GM12874 (cell line): Measurements from ENCODE around the gene FOXJ3.

ENCODE experiments used
- CTCF ChIP-seq: IDR thresholded peaks from 2 replicates; pipeline ENCODE4 v1.5.1; 2011; ENCODE audit warnings: low read depth, mild to moderate bottlenecking, control low read depth, low read length, moderate library complexity; ENCODE audit not compliant: insufficient read depth

The FOXJ3 gene

DNA sequence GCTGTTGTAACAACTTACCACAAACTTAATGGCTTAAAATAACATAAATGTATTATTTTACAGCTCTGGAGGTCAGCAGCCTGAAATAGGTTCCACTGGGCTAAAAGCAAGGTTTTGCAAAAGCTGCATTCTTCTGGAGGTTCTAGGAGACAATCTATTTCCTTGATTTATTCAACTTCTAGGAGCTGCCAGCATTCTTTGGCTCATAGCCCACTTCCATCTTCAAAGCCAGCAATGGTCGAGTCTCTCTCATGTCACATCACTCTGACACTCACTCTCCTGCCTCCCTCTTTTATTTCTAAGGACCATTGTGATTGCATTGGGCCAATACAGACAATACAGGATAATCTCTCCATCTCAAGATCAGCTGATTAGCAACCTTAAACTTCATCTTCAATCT, 15.1 kb upstream of the FOXJ3 start:
- no peak for TF ChIP-seq CTCF

DNA sequence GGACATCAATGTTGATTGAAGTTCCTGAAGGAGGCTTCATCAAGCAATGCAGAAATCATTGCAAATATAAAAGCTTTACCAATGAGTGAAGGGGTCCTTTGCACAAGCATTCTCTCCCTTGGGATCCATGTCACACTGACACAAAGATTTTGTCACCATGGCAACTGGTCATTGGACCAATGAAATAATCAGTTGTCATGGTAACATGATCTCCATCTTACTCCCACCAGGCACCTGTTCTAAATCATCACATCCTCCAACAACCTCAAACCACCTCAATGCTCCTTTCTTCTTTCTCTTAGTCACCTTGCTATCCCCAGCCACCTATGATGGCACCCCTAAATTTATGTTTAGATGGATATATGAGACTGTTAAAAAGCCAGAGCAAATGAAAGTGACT, 13.5 kb upstream of the FOXJ3 start:
- TF ChIP-seq CTCF = no peak

- no peak for TF ChIP-seq CTCF
Observed at GRCh38 chr1:42343049-42343448, 8.0 kb upstream of the FOXJ3 start.

GRCh38 chr1:42340901-42341300, 5.9 kb upstream of the FOXJ3 start:
- no peak for TF ChIP-seq CTCF

GRCh38 chr1:42340093-42340492, 5.1 kb upstream of the FOXJ3 start:
- TF ChIP-seq CTCF = no peak

GRCh38 chr1:42336978-42337377, 1.9 kb upstream of the FOXJ3 start:
- no peak for TF ChIP-seq CTCF

DNA sequence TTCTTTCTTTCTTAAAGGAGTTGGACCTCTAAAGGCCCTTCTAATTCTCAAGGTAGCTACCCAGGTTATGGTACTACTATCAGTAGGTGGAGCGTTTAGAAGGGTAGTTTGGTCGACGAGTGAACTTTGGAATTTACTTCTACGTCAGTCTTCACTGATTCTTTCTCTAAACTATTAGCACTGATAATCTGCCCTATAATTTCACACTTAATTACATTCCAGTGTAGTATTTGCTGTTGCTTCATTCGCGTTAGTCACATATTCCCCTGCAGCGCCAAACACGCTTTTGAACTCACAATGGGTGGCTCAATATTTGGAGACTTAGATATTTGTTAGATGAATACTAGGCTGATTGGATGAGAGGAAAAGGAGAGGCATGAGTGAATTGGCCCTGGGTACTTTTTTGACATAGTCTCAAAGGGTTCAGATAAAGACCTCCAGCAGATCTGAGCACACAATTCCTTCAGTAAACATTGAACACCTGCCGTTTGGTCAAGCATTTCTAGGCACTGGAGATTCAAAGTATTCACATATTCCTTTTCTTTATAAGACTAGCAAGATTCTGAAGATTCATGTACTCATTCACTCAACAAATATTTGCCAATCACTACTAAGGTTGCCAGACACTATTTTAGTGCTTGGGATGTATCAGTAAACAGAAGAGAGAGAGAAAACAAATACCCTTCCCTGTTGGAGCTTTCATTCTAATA, 929 bp upstream of the FOXJ3 start:
- TF ChIP-seq CTCF = no peak
